GM19452 (cell line): Measurements from ENCODE around the gene ZNF444.

Experiments
- ATAC-seq: cut with Tn5 transposase; IDR thresholded peaks from one replicate; pipeline ENCODE4 v1.9.1; 2021; ENCODE audit not compliant: unreplicated experiment

ZNF444 gene

GRCh38 chr19:56121180-56122167 is 19.6 kb upstream of the ZNF444 start, which contains the start of gene ZNF787:
Gene ZNF787, minus strand, starts transcription at chr19:56121295. Its CDS starts 18,078 bp downstream, at chr19:56103217.
- peak; percentile 85 for ATAC-seq

- no peak for ATAC-seq
Measured at GRCh38 chr19:56123266-56123891, 17.7 kb upstream of the ZNF444 start.

GRCh38 chr19:56124578-56124977 is 16.5 kb upstream of the ZNF444 start:
- no peak for ATAC-seq

GRCh38 chr19:56125806-56126590 is 15.1 kb upstream of the ZNF444 start:
- ATAC-seq: no peak

GRCh38 chr19:56126983-56127780 is 13.9 kb upstream of the ZNF444 start:
- no peak for ATAC-seq

GRCh38 chr19:56130006-56130405 is 11.1 kb upstream of the ZNF444 start:
- ATAC-seq: no peak

- ATAC-seq: no peak
Measured at GRCh38 chr19:56131651-56132050, 9.4 kb upstream of the ZNF444 start.

- ATAC-seq: no peak
Measured at GRCh38 chr19:56132316-56132822, 8.7 kb upstream of the ZNF444 start.

- ATAC-seq: no peak
Measured at GRCh38 chr19:56133858-56134653, 7.0 kb upstream of the ZNF444 start.

GRCh38 chr19:56134654-56134921 is 6.5 kb upstream of the ZNF444 start:
- ATAC-seq: no peak

- ATAC-seq: no peak
Measured at GRCh38 chr19:56136362-56136761, 4.7 kb upstream of the ZNF444 start.

- ATAC-seq: no peak
Measured at GRCh38 chr19:56137405-56137804, 3.7 kb upstream of the ZNF444 start.

- ATAC-seq: no peak
Measured at GRCh38 chr19:56138069-56138468, 3.0 kb upstream of the ZNF444 start.

- ATAC-seq: no peak
Measured at GRCh38 chr19:56139847-56140582, 1.1 kb upstream of the ZNF444 start.

GRCh38 chr19:56141417-56141993 is 418 bp downstream of the ZNF444 start:
- no peak for ATAC-seq

- no peak for ATAC-seq
Measured at GRCh38 chr19:56142087-56142787, 1.1 kb downstream of the ZNF444 start.

GRCh38 chr19:56142897-56143434 is 1.9 kb downstream of the ZNF444 start:
- no peak for ATAC-seq

GRCh38 chr19:56144376-56144775 is 3.3 kb downstream of the ZNF444 start:
- ATAC-seq: no peak
